GM18873 (cell line): ENCODE data around the gene MRPS24.

Source experiments
- ATAC-seq: cut with Tn5 transposase; IDR thresholded peaks from one replicate; pipeline ENCODE4 v1.9.1; 2021; ENCODE audit warnings: mild to moderate bottlenecking, moderate library complexity, moderate number of reproducible peaks; ENCODE audit not compliant: unreplicated experiment, low FRiP score

MRPS24 gene

DNA sequence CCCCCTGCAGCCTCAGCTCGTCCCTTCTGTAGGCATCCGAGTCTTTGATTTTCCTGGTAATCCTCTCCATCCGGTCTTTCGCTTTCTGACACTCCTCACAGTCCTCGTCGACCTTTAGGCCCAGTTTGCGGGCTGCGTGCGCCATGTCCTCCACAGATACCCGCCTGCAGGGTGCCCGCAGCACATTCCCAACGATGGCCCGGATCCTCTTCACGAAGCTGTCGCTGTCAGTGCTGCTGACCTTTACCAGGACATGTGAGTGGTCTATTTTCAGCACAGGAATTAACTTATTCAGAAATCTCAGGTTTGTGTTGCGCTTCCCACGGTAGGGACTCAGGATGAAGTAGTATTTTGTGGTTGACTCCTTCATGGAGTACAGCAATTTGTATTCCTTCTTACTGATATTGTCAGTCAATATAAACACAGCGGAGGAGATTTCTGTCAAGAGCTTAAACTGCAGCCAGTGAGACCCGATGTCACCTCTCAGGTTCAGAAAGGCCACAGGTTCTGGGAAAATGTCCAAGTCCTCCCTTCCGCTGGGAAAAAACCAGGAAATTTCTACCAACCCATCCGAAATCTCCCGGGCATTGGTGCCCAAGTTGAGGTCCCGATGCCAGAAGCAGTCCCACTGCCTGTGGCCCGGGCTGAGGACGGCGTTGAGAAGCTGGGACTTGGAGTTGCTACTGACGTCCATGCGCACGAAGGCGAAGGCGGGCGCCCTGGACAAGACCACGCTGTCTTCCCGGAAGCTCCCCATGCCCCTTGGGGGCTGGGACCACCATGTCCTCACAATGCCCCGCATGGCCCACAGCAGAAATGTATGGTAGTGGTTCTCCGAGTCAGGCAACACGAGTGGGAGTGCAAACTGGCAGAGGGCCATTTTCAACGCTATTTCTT, 8.9 kb upstream of the MRPS24 start:
- no peak for ATAC-seq

DNA sequence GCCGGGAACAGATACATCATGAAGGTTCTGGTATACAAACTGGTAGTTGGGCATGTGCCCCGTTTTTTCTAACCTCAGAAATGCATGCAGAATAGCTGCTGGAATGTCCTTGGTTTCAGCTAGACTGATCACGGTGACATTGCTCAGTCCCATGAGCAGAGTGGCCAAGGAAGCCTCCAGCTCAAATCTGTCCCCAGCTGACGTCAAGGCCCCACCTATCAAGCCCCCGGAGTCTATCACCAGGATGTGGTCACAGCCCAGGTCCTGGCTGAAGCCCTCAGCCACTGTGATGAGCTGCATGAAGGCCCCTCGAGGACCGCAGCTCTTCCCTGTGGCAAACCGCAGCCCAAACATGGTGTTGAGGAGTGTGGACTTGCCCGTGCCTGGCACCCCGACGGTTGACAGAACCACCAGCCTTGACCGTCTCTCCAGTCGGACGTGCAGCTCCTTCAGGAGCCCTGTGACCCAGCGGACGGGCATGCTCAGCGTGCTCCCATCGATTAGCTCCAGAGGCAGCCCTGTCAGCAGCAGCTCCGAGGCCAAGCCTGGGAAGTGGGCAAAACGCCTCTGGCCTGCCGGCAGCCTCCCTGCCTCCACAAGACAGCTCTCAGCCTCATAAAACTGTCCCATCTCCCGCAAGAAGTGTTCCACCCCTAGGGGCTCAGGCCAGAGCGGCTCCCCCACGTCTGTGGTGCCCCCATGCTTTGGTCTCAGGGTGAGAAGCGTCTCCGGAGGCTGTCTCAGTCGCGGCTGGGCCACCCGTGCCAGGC, 7.8 kb upstream of the MRPS24 start:
- ATAC-seq = no peak

DNA sequence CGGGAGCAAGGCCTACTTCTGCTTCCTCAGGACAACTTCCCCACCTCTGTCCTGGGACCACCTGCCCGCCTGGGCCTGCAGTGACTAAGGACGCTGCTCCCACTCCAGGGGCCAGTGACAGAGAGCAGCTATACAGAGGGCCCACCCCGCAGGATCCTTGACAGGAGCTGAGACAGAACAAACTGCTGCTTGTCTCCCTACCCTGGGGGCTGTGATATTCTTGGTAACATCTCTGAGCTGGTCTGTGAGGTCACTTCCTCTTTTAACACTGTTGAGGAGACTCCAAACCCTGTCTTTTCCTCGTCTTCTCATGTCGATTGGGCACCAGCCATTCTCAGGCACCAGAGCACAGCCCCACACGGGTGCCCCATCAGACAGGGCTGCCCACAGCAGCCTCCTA, 6.9 kb upstream of the MRPS24 start:
- ATAC-seq = no peak

DNA sequence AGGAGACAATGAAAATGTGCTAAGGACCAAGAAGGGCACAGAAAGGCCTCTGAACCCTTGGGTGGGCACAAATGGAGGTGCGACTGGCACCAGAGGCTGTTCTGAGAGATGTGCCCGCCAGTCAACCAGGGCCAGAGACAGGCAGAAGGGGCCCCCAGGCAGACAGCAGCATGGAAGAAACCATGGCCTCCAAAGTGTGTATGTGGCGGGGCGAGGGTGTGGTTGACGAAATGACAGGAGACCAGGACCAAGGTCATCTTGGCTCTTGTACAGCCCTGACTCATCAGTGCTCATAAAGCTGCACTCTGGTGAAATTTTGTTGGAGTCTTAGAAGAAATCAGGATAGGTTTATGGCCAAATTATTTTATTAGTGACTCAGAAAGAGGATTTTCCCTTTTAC, 4.0 kb upstream of the MRPS24 start:
- ATAC-seq = no peak

DNA sequence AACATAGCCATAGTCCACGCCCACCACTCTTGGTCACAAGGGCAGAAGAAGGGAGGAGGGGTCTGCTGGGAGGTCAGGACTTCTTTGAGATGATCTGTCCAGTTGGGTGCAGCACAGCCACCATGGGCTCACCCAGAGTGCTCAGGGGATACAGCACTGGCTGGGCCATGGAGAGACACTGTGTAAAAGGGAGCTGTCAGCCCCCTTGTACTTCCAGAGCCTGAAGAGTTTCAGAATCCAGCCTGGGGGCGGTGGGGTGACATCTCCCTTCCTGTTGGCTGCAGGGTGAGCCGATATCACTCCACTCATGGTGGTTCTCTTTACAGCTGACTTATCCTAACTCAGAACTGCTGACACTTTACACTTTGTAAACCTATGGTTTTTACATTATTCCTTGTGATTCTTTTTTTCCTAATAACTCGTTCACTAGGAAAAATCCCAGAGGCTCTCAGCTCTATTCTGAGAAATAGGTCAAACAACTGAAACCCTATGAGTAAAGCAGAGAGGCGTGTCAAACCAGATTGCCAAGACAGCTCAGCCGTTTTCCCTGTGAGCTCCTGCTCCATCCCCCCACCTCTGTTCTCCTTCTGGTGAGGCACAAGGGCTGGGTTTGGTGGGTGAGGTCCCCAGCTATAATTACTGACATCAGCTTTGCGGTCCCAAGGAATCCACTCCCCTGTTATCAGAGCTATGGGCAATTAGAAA, 3.2 kb upstream of the MRPS24 start:
- no peak for ATAC-seq

DNA sequence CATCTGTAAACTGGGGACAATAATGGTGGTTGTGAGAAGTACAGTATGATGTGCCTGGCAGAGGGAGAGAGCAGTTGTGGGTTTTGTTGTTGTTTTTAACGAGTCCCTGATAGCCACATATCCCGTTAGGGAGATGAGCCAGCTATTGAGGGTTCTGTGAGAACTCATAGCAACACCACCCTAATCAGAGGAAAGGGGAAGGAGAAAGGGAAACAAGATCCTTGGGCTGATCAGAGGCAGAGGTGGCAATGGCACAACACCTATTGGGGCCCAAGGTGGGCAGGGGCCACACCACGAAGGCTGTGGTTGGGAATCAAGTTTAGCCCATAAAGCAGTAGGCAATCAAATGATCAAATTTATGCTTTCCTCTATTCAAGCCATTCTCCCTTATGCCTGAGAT, 1.7 kb upstream of the MRPS24 start:
- ATAC-seq = no peak

DNA sequence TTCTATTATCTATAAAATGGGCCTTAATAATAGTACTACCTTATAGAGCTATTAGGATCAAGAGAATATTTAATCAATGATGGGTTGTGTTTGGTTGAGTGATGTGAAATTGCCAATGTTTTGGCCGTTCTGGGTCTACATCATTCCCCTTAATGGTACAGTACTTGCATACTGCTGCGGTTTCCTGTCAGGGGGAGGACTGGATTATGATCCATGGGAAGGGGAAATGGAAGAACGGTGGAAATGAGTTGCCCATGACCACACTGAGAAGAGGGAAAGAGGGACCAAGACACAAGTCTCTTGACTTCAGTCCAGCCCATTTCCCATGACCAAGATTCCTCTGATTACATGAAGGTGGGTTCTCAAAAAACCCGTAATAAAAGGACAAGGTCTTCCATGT, 999 bp upstream of the MRPS24 start:
- ATAC-seq = no peak

DNA sequence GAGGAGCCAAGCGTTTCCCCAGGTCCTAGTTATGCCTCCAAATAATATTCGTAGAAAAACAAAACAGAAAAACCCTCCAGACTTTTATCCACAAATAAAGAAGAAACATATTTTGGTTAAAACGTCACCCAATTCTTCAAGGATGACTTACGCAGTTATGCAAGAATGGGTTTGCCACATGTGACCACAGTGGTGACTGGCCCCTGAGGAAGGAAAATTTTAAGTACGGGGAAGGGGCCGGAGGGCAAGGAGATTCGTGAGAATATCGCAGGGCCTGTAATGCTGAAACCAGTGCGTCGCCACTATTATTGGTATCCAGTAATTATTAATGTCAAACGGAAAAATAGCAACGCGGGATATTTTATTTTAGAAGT, 537 bp upstream of the MRPS24 start:
- ATAC-seq = peak; percentile 14

DNA sequence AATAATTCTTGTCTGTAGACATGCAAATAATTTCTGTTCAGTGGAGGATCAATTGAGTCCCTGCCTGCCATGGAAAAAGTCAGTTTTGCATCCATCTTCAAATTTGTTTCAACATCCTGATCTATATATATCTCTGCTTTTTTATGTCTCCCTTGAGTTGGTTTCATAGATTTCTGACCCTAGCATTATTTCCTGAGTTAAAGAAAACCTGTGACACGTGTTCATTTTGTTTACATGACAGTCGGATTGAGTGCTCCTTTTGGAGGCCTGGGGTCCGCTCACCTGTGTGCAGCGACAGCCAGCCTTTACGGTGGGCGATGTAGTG, 674 bp downstream of the MRPS24 start:
- no peak for ATAC-seq

DNA sequence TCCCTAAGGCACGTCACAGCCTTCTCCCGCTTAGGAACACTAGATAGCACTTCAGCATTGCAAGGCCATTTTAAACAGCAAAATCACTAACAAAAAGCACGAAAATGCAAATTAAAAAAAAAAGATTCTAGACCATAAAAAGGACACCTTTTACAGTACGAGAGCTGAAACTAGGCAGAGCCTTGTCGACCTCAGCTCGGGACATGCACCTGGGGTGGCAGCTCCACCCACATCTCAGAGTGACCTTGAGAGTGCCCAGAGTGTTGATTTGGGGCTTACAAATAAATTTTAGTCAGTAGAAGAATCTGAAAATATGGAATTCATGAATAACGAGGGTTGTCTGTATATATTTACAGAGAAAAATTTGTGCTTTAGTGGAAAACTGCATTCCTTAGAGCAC, 1.1 kb downstream of the MRPS24 start:
- ATAC-seq = no peak

DNA sequence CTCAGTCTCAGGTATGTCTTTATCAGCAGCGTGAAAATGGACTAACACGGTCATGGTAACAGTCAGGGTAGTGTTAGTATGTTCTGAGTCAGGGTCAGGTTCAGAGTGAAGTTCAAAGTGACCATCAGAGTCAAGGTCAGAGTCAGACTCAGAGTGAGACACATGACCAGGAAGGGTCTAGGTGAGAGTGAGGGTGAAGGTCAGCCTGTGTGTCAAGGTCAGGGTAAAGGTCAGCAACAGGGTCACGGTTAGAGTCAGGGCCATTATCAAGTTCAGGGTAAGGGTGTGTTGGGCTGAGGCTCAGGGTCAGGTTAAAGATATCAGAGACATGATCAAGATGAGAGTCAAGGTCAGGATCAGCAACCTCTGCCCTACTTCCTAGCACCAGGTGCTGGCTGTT, 4.0 kb downstream of the MRPS24 start:
- ATAC-seq = no peak

DNA sequence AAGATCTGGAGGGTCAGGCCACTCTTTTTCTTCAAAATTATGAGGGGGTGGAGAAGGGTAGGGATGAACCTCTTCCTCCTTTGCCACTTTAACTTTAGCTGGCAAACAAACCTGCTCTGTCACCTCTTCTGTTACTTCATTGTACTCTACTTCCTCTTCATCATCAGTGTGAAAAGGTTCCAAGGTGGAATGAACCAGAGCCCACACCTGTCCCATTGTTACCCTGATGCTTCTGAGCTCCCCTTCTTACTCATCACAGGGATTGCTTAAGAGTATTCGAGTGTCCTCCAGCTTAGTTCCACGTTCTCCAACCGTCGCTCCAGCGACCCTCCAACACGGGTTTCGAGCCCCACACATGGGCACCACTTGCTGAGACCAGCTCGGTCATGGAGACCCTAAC, 5.2 kb downstream of the MRPS24 start:
- no peak for ATAC-seq

DNA sequence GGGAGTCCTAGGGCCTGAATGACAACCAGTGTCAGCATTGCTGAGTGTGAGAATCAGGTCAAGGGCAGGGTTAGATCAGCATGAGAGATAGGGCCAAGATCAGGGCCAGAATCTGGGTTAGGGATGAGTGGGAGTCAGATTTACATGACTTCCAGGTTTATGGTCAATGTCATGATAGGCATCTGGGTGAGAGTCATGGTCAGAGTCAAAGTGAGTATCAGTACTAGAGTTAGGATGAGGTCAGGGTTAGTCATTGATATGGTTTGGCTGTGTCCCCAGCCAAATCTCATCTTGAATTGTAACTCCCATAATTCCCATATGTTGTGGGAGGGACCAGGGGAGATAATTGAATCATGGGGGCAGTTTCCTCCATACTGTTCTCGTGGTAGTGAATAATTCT, 12.3 kb downstream of the MRPS24 start:
- ATAC-seq = no peak

DNA sequence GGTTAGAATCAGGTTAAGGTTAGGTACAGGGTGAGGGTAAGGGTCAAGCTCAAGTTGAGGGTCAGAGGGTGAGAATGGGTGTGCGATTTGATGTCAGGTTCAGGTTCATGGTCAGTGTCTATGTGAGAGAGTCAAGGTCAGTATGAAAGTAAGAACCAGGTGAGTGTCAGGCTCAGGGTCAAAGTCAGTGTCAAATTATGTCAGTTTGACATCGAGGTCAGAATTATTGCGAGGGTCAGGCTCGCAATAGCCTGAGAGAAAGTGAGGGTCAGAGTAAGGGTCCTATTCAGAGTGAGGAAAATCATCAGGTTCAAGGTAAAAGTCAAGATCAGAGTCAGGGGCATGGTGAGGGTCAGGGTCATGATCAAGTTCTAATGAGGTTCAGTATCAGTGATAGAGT, 13.0 kb downstream of the MRPS24 start:
- ATAC-seq = no peak

DNA sequence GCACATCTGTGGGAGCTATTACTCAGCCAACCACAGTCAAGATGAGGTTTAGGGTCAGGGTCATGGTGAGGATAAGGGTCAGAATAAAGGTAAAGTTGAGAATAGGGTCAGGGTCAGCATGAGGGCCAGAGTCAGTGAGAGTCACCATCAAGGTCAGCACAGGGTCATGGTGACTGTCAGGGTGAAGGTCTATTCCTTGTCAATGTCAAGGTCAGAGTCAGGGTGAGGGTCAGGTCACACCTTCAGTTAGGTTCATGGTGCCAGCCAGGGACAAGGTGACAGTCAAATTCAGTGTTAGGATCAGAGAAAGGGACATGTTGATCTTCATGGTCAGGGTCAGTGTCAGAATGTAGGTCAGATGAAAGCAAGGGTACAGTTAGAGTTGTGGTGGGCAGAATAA, 14.1 kb downstream of the MRPS24 start:
- ATAC-seq = no peak

DNA sequence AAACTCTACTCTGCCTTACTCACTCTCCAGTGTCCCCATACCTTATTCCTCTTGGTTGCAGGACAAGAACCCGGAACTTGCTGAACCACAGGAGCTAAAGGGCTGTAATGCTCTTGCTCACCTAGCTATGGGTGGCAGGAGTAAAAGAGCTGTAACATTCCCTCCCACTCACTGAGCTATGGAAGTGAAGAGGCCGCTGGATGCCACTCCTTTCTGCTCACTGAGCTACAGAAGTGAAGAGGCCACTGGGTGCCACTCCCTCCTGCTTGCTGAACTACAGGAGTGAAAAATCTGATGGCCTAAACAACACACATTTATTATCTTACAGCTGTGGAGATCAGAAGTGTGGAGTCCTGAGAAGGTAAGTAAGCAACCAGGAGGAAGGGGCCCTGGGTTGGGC, 17.5 kb downstream of the MRPS24 start:
- ATAC-seq = no peak

DNA sequence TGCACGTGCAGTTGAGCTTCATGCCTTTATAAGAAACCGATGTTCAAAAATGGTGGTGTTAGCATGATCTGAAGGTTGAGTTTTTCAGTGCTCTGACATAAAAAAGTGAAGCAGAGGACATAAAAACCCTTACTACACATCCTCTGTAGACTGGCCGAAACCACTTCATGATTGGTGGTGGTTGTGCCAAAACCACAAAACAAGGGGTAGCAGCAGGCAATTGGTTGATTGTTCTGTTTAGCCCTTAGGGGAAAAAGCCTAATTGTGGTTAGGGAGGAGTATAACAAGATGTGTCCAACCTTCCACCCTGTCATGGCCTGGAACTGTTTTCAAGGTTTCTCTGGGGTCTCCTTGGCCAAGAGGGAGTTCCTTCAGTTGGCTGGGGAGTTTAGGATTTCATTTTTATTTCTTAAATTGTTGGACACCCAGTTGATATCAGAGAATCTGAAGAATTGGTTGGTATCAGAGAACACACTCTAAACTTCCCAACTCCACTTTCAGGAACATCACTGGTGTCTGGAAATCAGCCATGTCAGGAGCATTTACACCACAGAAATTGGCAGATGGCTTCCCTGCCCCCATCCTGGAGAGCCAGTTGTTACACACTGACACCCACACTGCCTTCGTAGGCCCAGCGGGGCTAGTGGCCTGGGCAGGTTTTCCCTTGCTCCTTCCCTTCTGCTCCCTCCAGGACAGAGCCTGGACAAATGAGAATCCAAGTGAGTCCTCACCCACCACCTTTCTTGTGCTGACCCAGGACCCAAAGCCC, 18.8 kb downstream of the MRPS24 start:
- no peak for ATAC-seq

DNA sequence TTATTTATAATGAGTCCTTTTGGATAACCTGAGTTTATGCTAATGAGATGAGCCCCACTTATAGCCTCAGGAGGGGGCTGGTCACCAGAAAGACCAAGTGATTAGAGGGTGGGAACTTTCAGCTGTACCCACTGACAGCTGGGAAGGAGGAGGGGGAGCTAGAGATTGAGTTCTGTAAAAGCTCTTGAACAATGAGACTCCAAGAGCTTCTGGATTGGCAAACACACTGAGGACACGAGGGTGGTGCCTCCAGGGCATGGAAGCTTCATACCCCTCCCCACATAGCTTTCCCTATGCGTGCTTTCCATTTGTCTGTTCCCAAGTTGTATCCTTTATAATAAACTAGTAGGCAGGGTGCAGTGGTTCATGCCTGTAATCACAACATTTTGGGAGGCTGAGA, 20.3 kb downstream of the MRPS24 start:
- no peak for ATAC-seq

DNA sequence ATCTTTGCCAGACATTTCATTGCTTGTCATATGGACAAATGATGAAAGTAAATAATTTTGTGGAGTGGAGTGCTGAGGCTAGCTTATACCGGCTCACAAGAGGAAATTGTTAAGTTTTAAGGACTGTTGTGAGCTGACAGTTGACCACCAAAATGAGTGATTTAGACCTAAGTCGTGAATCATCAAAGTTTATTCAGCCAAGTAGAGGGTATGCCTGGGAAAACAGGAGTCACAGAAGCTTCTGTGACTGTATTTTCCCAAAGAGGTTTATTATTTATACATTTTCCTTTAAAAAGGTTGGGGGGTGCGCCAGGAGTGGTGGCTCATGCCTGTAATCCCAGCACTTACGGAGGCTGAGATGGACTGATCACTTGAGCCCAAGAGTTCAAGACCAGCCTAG, 21.8 kb downstream of the MRPS24 start:
- ATAC-seq = no peak

DNA sequence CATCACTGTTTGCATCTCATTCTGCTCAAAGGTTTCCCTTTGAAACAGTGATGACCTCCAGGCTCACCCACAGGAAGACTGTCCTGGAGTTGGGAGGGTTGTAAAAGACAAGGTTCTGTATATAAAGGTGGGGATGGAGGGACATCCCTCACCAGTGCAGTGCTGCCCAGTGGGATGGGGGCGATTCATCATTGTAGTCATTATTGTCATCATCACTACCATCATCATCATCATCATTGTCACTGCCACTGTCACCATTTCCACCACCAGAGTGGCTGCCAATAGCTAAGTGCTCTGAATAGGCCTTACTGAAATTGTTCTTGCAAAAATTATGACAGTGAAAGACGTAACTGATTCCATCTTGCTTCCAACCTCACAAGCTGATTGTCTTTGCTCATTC, 24.7 kb downstream of the MRPS24 start:
- no peak for ATAC-seq

DNA sequence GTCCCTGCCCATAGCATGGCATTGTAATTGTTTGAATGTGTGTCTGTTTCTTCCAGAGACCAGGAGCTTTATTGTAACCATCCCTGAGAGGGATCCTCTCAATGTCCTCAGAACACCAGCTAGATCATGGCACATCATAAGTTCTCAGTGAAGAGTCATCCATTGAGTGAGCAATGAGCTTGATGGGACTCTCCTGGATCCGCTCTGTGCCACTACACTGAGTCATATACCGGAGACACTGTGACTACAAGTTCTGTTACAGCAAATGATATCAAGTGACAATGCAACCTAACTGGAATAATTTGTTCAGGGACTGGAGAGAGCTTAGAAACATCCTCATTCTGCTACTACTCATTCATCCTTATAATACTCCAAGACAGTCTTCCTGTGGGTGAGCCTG, 25.1 kb downstream of the MRPS24 start:
- no peak for ATAC-seq
